WTC11 (cell line): Measurements from ENCODE around the gene SMAP1.

Source experiments
- FOXK1 ChIP-seq: sonication (generic); formaldehyde crosslinking; IDR thresholded peaks from 2 replicates; pipeline ENCODE4 v1.8.0; 2022; ENCODE audit warnings: mild to moderate bottlenecking, moderate library complexity, missing genetic modification reagents
- JUN ChIP-seq: sonication (generic); formaldehyde crosslinking; IDR thresholded peaks from 2 replicates; pipeline ENCODE4 v1.8.0; 2023; ENCODE audit warnings: mild to moderate bottlenecking, missing genetic modification reagents
- KAT7 ChIP-seq: sonication (generic); formaldehyde crosslinking; IDR thresholded peaks from 2 replicates; pipeline ENCODE4 v1.8.1; 2023; ENCODE audit warnings: missing genetic modification reagents, mild to moderate bottlenecking, borderline replicate concordance
- MXD4 ChIP-seq: fragments of 250-450 bp; sonication (Bioruptor Pico); IDR thresholded peaks from 2 replicates; pipeline ENCODE4 v1.8.0; 2021; ENCODE audit warnings: mild to moderate bottlenecking, moderate library complexity, borderline replicate concordance
- NR2C2 ChIP-seq: sonication (generic); formaldehyde crosslinking; IDR thresholded peaks from 2 replicates; pipeline ENCODE4 v1.8.0; 2022; ENCODE audit warnings: mild to moderate bottlenecking, missing genetic modification reagents
- NR3C1 ChIP-seq: sonication (generic); formaldehyde crosslinking; conservative IDR thresholded peaks from 2 replicates; pipeline ENCODE4 v1.8.1; 2023; ENCODE audit warnings: low read depth, mild to moderate bottlenecking, missing genetic modification reagents
- SMAD4 ChIP-seq: sonication (generic); formaldehyde crosslinking; IDR thresholded peaks from 2 replicates; pipeline ENCODE4 v1.8.0; 2022; ENCODE audit warnings: mild to moderate bottlenecking, missing genetic modification reagents
- TP53 ChIP-seq: sonication (generic); formaldehyde crosslinking; IDR thresholded peaks from 2 replicates; pipeline ENCODE4 v1.8.1; 2023; ENCODE audit warnings: mild to moderate bottlenecking, missing genetic modification reagents
- ZNF671 ChIP-seq: fragments of 250-450 bp; sonication (Bioruptor Pico); IDR thresholded peaks from 2 replicates; pipeline ENCODE4 v1.8.0; 2021; ENCODE audit warnings: mild to moderate bottlenecking
- TF ChIP-seq, protein P1 (sequence below): fragments of 200-600 bp; IDR thresholded peaks from 2 replicates; pipeline ENCODE4 v1.8.0; 2022; ENCODE audit warnings: antibody characterized with exemption
- TF ChIP-seq, protein P2 (sequence below): sonication (generic); formaldehyde crosslinking; IDR thresholded peaks from 2 replicates; pipeline ENCODE4 v1.8.1; 2023; ENCODE audit warnings: mild to moderate bottlenecking, missing genetic modification reagents

DNA sequence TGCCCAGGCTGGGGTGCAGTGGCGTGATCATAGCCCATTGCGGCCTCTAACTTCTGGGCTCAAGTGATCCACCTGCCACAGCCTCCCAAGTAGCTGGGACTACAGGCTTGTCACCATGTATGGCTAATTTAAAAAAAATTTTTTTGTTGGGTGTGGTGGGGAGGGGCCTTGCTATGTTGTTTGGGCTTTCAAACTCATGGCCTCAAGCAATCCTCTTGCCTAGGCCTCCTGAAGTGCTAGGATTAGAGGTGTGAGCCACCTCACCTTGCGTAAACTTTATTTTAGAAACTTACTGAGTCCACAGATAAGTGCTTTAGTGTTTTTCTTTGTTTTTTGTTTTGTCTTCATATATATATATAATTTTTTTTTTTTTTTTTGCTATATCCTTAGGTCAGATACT is 9.1 kb downstream of the SMAP1 start:
- TF ChIP-seq TP53, result no peak
- TF ChIP-seq, protein P1, sequence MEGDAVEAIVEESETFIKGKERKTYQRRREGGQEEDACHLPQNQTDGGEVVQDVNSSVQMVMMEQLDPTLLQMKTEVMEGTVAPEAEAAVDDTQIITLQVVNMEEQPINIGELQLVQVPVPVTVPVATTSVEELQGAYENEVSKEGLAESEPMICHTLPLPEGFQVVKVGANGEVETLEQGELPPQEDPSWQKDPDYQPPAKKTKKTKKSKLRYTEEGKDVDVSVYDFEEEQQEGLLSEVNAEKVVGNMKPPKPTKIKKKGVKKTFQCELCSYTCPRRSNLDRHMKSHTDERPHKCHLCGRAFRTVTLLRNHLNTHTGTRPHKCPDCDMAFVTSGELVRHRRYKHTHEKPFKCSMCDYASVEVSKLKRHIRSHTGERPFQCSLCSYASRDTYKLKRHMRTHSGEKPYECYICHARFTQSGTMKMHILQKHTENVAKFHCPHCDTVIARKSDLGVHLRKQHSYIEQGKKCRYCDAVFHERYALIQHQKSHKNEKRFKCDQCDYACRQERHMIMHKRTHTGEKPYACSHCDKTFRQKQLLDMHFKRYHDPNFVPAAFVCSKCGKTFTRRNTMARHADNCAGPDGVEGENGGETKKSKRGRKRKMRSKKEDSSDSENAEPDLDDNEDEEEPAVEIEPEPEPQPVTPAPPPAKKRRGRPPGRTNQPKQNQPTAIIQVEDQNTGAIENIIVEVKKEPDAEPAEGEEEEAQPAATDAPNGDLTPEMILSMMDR, result no peak
- no peak for TF ChIP-seq ZNF671 (CRISPR knock-in tag)
- TF ChIP-seq JUN (CRISPR knock-in tag), result no peak
- no peak for TF ChIP-seq NR3C1 (CRISPR knock-in tag)
- TF ChIP-seq NR2C2 (CRISPR knock-in tag), result no peak
- TF ChIP-seq SMAD4 (CRISPR knock-in tag), result no peak
- TF ChIP-seq MXD4 (CRISPR knock-in tag), result no peak
- TF ChIP-seq KAT7 (CRISPR knock-in tag), result no peak
- TF ChIP-seq, protein P2, sequence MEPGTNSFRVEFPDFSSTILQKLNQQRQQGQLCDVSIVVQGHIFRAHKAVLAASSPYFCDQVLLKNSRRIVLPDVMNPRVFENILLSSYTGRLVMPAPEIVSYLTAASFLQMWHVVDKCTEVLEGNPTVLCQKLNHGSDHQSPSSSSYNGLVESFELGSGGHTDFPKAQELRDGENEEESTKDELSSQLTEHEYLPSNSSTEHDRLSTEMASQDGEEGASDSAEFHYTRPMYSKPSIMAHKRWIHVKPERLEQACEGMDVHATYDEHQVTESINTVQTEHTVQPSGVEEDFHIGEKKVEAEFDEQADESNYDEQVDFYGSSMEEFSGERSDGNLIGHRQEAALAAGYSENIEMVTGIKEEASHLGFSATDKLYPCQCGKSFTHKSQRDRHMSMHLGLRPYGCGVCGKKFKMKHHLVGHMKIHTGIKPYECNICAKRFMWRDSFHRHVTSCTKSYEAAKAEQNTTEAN (CRISPR knock-in tag), result no peak
- no peak for TF ChIP-seq FOXK1 (CRISPR knock-in tag)
